ENCODE measurements around the gene CAMTA1.

CAMTA1 gene

DNA sequence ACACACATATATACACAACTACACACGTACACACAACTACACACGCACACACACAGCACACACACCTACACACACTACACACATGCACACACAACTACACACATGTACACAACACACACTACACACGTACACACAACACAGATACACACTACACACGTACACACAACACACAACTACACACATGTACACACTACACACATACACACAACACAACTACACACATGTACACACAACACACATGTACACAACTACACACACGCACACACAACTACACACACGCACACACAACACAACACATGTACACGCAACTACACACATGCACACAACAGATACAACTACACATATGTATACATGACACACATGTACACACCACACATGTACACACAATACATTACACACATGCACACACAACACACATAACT lies 318.1 kb downstream of the CAMTA1 start (continued):
- TF ChIP-seq TRIM28 (IDR thresholded peaks at IDR 0.05; ENCODE audit: borderline replicate concordance, low read length) (no peak), ZNF274 (IDR thresholded peaks at IDR 0.05; ENCODE audit: low read length) (no peak), ZNF274 (tag by site-specific recombination; IDR thresholded peaks at IDR 0.05; ENCODE audit: borderline replicate concordance) (0 out of 2 replicates have a peak, but pooled peaks have one; percentile 29), ZNF114 (tag by site-specific recombination; IDR thresholded peaks at IDR 0.05) (peak; percentile 82; the same call in 1 of the 2 replicates), ZNF621 (tag by site-specific recombination; IDR thresholded peaks at IDR 0.05) (0 out of 2 replicates have a peak, but pooled peaks have one; percentile 44), ZNF791 (tag by site-specific recombination; IDR thresholded peaks at IDR 0.05) (no peak), ZNF623 (tag by site-specific recombination; IDR thresholded peaks at IDR 0.05) (no peak), BCL11A (tag by site-specific recombination; IDR thresholded peaks at IDR 0.05; ENCODE audit: low read depth) (no peak), INSM2 (tag by site-specific recombination; IDR thresholded peaks at IDR 0.05) (peak; percentile 43; the same call in 1 of the 2 replicates), ZNF155 (tag by site-specific recombination; IDR thresholded peaks at IDR 0.05) (0 out of 2 replicates have a peak, but pooled peaks have one; percentile 22), ZNF560 (tag by site-specific recombination; IDR thresholded peaks at IDR 0.05; ENCODE audit: borderline replicate concordance) (no peak), ZNF23 (tag by site-specific recombination; IDR thresholded peaks at IDR 0.05; ENCODE audit: borderline replicate concordance) (peak; percentile 9; the same call in 1 of the 2 replicates), ZBTB26 (tag by site-specific recombination; optimal IDR thresholded peaks at IDR 0.05) (peak; percentile 12), KLF10 (tag by site-specific recombination; IDR thresholded peaks at IDR 0.05) (no peak), HOXD13 (CRISPR knock-in tag; IDR thresholded peaks at IDR 0.05; ENCODE audit: borderline replicate concordance) (no peak), ZNF830 (tag by site-specific recombination; IDR thresholded peaks at IDR 0.05; ENCODE audit: low read depth) (no peak), OSR2 (tag by site-specific recombination; IDR thresholded peaks at IDR 0.05) (no peak), ZNF776 (tag by site-specific recombination; IDR thresholded peaks at IDR 0.05; ENCODE audit: borderline replicate concordance) (peak; percentile 75), ZNF398 (tag by site-specific recombination; IDR thresholded peaks at IDR 0.05) (peak; percentile 12; the same call in 1 of the 2 replicates), ZNF707 (tag by site-specific recombination; IDR thresholded peaks at IDR 0.05) (peak; percentile 57), ZNF510 (tag by site-specific recombination; IDR thresholded peaks at IDR 0.05; ENCODE audit: insufficient replicate concordance) (no peak), ZNF24 (tag by site-specific recombination; IDR thresholded peaks at IDR 0.05) (no peak), MEIS1 (CRISPR knock-in tag; IDR thresholded peaks at IDR 0.05; ENCODE audit: borderline replicate concordance) (no peak), RBAK (tag by site-specific recombination; IDR thresholded peaks at IDR 0.05) (no peak)
- TF ChIP-seq, protein P1, sequence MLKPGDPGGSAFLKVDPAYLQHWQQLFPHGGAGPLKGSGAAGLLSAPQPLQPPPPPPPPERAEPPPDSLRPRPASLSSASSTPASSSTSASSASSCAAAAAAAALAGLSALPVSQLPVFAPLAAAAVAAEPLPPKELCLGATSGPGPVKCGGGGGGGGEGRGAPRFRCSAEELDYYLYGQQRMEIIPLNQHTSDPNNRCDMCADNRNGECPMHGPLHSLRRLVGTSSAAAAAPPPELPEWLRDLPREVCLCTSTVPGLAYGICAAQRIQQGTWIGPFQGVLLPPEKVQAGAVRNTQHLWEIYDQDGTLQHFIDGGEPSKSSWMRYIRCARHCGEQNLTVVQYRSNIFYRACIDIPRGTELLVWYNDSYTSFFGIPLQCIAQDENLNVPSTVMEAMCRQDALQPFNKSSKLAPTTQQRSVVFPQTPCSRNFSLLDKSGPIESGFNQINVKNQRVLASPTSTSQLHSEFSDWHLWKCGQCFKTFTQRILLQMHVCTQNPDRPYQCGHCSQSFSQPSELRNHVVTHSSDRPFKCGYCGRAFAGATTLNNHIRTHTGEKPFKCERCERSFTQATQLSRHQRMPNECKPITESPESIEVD (tag by site-specific recombination; IDR thresholded peaks at IDR 0.05), result no peak
- TF ChIP-seq, protein P2, sequence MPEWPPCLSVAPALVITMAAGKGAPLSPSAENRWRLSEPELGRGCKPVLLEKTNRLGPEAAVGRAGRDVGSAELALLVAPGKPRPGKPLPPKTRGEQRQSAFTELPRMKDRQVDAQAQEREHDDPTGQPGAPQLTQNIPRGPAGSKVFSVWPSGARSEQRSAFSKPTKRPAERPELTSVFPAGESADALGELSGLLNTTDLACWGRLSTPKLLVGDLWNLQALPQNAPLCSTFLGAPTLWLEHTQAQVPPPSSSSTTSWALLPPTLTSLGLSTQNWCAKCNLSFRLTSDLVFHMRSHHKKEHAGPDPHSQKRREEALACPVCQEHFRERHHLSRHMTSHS (tag by site-specific recombination; IDR thresholded peaks at IDR 0.05), result 0 out of 2 replicates have a peak, but pooled peaks have one; percentile 6
- TF ChIP-seq, protein P3, sequence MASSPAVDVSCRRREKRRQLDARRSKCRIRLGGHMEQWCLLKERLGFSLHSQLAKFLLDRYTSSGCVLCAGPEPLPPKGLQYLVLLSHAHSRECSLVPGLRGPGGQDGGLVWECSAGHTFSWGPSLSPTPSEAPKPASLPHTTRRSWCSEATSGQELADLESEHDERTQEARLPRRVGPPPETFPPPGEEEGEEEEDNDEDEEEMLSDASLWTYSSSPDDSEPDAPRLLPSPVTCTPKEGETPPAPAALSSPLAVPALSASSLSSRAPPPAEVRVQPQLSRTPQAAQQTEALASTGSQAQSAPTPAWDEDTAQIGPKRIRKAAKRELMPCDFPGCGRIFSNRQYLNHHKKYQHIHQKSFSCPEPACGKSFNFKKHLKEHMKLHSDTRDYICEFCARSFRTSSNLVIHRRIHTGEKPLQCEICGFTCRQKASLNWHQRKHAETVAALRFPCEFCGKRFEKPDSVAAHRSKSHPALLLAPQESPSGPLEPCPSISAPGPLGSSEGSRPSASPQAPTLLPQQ (tag by site-specific recombination; IDR thresholded peaks at IDR 0.05), result no peak
- TF ChIP-seq, protein P4, sequence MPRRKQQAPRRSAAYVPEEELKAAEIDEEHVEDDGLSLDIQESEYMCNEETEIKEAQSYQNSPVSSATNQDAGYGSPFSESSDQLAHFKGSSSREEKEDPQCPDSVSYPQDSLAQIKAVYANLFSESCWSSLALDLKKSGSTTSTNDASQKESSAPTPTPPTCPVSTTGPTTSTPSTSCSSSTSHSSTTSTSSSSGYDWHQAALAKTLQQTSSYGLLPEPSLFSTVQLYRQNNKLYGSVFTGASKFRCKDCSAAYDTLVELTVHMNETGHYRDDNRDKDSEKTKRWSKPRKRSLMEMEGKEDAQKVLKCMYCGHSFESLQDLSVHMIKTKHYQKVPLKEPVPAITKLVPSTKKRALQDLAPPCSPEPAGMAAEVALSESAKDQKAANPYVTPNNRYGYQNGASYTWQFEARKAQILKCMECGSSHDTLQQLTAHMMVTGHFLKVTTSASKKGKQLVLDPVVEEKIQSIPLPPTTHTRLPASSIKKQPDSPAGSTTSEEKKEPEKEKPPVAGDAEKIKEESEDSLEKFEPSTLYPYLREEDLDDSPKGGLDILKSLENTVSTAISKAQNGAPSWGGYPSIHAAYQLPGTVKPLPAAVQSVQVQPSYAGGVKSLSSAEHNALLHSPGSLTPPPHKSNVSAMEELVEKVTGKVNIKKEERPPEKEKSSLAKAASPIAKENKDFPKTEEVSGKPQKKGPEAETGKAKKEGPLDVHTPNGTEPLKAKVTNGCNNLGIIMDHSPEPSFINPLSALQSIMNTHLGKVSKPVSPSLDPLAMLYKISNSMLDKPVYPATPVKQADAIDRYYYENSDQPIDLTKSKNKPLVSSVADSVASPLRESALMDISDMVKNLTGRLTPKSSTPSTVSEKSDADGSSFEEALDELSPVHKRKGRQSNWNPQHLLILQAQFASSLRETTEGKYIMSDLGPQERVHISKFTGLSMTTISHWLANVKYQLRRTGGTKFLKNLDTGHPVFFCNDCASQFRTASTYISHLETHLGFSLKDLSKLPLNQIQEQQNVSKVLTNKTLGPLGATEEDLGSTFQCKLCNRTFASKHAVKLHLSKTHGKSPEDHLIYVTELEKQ (tag by site-specific recombination; IDR thresholded peaks at IDR 0.05; ENCODE audit: borderline replicate concordance), result no peak

Measured in HEK293 (cell line).